ENCODE data around the gene SLC41A3.

The SLC41A3 gene

DNA sequence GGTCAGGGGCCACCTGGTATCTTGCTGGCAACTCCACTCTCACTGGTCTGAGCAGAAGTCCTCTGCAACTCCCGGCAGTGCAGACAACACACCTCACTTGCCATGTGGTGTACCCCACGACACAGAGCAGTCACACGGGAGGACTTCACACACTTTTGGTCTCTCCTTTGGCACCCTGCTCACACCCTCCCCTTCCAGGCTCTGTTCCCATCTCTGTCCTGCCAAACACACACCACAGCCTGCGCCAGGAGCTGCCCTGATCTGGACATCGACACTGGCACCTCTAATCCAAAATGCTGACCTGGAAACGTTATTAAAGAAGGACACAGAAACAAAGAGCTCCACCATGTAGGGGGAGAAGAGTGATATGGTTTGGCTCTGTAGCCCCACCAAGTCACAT, 57.2 kb downstream of the SLC41A3 start:
- no peak for DNase-seq (ENCODE audit: low spot score)

DNA sequence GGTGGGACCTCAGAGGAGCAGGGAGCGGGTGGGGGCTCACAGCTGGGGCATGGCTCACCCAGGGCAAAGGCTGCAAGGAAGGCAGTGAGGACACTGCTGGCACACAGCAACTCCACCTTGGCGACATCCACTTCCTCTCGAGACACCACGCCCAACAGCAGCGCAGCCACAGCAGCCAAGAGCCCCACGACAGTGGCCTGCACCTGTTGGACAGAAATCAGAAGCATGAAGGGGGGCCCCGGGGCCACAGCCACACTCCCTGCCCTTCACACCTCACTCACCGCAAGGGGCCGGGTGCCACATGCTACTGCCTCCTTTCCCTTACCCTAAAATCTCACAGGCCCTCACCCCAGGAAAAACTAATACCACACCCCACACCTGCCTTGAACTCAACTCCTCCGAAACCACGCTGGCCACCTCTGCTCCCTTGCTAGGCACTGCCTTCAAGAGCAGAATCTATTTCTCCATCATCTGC, 57.6 kb downstream of the SLC41A3 start:
- no peak for DNase-seq (ENCODE audit: low spot score)

DNA sequence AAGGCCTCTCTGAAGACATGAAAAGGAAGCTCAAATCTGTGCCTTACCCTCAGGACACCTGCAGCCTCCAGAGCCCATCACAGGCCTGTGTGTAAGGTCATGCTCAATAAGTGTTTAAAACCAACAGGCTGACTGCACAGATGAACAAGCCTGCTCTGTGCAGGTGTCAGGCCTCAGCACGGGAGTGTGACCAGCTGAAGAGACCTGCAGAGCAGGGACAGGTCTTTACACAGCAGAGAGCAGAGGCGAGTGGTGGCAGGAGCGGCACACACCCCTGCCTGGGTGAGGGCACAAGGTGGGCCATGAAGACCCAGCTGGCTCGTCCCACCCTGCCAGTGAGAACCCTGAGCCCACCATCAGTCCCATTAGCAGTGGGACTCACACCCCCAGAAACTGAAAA, 58.1 kb downstream of the SLC41A3 start:
- DNase-seq (ENCODE audit: low spot score), result no peak

DNA sequence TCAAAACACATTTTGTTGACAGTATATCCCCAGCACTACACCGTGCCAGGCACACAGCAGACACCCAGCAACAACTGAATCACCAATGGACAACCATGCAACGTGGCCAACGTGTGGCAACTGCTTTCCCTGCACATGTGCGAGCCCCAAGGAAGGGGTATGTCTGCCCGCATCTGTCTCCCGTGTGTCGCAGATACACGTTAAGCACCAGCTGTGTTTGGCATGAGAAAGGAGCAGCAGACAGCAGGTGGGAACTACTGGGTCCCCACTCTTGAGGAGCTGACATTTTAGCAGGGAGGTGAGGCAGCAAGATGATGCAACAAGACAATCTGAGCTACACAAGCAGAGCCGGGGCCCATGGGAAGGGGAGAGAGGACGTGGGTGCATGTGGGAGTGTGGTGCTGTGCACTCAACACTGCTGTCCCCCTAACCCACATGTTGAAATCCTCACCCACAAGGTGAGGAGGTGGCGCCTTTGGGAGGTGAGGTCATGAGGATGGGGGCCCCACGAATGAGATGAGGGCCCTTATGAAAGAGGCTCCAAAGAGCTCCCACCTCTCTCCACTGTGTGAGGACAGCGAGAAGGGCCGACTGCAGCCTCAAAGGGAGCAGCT, 58.7 kb downstream of the SLC41A3 start:
- no peak for DNase-seq (ENCODE audit: low spot score)

DNA sequence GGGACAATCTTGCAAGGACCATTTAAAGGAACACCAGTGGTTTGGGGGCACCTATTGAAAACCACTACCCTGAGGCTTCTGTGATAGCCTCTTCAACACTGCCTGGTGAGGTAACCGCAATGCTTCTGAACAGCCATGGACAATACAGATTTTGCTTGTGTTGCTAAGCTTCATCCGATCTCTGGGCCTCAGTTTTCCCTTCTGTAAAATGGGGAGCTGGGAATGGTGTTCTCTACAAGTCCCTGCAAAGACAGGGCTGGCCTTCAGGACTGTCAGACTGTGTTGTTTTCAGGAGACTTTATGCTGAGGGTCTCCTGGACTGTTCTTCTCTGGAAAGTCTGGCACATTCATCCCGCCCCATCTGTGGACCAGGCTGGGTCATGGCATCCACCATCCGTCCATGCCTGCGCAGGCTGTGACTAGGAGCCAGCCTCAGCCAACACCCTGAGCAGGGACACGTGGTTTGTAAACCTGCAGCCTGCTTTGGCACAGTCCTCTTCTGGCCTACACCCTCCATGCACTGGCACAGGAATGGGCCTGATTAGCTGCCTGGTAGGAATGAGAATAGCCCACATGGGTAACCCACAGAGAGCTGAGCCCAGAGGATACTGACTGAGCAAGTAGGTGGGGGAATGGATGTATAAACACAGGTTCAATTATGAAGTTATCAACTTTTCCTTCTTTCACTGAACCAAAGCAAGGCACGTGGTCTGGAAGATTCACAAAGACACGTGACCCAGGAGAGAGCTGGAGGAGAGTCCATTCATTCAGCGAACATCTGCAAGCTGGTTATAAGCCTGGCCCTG, 59.7 kb downstream of the SLC41A3 start:
- no peak for DNase-seq (ENCODE audit: low spot score)

DNA sequence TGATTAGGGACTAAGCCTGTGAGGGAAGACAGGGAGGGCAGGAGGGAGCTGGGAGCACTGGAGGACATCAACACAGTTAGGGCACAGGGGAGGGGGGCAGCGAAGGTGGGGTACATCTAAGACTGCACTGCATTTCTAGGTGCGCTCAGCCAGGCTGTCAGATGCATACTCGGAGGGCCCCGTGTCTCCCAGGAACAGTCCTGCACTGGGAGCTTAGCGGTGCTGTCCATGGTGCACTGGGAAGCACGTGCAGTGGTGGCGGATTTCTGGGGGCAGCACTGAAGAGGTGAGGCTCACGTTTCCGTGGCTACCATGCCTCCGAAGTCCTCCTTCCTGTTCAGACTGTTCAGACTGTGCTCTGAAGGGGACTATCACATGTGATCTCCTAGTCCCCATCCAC, 60.5 kb downstream of the SLC41A3 start:
- no peak for DNase-seq (ENCODE audit: low spot score)

DNA sequence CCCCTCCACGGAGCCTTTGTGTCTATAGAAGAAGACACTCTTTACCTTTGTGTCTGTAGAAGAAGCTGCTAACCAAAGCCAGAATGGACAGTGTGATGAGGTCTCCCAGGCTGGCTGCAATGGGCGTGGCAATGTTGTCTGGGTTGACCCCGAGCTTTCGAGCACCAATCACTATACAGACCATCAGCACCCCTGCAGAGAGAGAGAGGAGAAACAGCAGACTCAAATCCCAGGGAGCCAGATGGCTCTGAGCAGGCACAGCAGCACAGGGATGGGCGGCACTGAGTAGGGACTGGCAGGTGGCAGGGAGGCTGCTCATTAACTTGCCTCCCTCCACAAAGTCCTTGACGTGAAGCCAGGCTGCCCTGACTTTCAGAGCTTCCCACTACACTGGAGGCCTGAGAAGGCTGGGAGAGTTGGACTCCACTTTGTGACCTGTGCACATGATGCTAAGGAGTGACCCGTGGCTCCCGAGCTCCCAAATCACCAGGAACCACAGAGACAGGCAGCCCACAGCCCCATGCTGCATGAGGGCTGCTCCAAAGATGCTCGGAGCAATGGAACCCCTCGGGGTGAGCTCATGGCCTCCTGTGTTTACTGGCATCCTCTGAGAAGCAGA, 61.1 kb downstream of the SLC41A3 start:
- DNase-seq (ENCODE audit: low spot score), result no peak

DNA sequence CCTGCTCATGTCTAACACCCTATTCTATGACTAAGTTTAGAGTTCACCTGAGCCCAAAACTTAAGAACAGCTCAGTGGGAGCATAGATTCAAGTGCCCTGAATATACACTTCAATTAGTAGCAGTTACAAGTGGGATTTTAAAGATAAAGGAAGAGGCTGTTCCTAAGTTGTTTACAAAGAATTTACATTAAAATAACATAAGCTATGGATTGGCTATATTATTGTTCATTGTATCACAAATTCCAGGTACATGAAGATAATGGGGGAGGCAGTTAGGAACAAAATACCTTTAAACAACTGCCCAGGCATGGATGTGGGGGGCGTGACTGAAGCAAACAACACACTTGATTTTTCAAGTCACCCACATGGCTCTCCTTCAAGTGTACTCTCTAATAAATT, 62.2 kb downstream of the SLC41A3 start:
- no peak for DNase-seq (ENCODE audit: low spot score)

DNA sequence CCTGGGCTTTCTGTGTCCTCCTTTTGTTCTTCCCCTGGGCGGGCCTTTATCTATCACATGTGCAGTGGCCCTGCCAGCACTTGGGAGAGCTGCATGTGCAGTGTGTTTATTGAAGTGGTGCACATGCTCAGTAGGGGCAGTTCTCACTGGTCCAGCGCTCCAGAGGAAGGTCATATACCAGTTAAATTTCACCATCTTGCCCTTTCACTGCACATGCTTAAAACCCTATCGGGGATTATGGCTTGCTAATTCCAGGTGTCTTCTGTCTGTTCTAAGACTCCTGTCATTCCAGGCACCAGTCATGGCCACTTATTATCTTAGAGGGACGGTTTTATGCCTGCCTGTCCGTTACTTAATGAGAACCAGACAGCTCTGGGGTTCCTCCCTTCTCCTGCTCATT, 62.7 kb downstream of the SLC41A3 start:
- DNase-seq (ENCODE audit: low spot score), result peak; percentile 2

DNA sequence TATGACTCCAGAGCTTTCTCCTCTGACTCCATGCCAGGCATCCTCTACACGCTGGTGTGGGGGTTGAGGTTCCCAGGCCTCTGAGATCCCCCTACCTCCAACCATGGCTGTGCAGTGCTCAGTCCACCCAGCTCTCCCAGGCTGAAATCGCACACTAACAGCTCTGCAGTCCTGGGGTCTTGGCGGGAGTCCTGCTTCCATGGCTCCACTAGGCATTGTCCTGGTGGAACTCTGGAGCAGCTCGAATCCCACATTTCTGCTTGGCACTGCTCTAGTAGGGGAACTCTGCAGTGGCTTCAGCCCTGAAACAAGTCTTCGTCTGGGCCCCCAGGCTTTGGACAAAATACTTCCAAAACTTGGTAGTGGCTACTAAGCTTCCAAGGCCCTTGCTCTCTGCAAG, 64.2 kb downstream of the SLC41A3 start:
- DNase-seq (ENCODE audit: low spot score), result no peak

DNA sequence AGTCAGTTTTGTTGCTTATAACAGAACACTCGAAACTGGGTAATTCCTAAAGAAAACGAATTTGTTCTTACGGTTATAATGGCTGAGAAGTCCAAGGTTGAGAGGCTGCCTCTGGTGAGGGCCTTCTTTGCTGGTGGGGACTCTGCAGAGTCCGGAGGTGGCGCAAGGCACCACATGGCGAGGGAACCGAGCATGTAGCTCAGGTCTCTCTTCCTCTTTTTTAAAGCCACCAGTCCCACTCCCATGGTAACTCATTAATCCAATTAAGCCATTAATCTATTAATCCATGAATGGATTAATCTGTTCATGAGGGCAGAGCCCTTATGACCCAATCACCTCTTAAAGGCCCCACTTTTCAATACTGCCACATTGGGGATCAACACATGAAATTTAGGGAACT, 64.9 kb downstream of the SLC41A3 start:
- no peak for DNase-seq (ENCODE audit: low spot score)

DNA sequence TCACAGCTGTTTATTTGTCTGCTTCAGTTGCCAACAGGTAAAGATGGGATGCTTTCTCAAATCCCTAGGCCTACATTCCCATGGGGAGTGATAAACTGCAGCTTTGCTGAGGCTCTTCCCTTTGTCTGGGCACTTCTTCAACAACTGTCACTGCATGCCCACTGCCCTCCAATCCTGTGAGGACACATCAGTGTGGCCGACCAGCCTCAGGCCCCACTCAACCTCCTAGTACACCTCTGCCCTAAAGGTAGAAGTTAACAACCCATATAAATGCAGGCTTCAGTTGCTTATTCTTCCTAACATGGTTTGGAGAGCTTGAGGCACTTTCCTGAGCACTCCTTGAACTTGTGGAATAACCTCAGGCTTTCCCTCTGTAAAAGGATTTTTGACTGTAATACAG, 65.4 kb downstream of the SLC41A3 start:
- no peak for DNase-seq (ENCODE audit: low spot score)

DNA sequence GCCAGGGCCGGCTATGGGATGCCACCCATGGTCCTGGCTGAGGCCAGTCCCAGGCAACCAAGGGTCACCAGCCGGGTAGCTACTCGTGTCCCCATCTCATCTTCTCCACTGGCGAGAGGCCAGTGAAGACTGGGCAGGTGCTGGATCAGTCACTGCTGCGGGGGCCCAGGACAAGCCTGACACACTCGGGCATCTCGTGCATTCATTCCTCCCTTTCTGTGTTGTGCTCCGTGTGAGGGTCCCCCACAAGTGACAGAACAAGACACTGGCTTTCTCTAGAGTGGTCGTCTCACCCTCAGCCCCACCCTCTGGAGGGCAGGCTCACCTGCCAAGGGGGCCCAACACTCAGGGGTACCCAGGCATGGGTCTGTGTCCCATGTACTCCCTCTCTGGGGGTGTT, 66.6 kb downstream of the SLC41A3 start:
- no peak for DNase-seq (ENCODE audit: low spot score)

DNA sequence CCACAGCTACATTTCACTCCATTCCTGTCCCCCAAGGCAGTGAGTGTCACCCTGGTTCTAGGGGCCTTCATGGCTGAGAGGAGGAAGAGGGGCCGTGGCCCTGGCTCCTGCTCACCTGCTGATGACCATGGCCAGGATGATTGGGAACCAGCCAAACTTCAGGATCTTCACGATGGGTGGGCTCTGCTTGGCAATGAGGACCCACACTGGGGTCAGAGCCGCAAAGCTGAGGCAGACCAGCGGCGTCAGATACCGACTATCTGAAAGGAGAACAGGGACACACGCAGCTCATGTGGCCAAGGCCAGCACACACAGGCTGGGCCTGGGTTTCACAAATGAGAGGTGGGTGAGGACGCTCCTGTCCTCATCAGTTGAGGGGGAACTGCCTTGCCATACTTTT, 67.3 kb downstream of the SLC41A3 start:
- no peak for DNase-seq (ENCODE audit: low spot score)

DNA sequence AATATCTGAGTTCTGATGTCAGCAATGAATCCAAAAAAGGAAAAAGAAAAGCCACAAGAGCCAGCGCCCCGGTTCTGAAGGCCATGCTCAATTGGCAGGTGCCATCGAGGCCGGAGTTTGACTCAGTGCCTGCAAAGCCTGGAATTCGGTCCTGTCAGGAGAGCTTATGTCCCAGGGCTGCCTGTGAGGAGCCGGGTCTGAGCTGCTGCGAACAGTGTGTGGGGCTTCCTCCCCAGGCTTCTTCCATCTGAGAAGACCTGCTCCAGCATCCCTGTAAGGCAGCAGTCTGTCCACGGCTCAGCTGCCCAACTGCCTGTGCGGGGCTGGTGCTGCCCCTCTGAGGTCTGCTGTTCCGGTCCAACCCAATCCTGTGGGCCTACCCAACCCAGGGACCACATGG, 68.8 kb downstream of the SLC41A3 start:
- no peak for DNase-seq (ENCODE audit: low spot score)

DNA sequence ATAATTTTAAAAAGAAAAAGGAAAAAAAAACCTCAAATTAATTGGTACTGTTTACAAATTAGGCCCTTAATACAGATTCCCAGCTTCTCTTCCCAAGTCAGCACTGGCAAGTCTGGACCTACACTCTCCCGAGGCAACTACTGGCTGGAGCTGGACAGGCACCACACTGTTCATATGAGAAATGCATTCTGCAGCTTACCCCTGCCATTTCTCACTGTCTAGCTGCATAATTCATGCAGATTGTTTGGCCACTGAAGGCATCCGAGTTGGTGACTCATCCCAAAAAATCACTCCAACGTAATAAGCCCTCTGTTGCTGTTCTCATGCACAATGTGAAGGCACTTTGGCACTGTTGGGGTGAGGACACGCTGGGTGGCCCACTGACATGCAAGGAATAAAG, 69.7 kb downstream of the SLC41A3 start:
- no peak for DNase-seq (ENCODE audit: low spot score)

DNA sequence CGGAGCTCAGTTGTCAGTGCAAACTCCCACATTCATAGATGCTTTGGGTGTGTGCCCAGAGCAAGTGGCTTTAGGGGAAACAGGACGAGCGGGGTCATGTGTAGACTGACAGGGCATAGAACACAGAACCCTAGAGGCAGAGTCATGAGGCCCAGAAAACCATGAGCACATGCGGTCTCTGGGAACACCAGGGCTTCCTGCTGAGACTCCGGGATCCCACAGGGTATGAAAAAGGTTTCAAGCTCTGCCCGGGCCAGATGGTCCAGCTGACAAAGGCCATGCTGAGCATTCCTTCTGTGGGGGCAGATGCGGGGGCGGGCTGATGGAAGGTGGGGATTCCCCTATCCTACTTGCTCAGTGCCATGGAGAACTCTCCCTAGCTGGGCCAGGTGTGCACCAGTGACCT, 70.2 kb downstream of the SLC41A3 start:
- DNase-seq (ENCODE audit: low spot score), result no peak

DNA sequence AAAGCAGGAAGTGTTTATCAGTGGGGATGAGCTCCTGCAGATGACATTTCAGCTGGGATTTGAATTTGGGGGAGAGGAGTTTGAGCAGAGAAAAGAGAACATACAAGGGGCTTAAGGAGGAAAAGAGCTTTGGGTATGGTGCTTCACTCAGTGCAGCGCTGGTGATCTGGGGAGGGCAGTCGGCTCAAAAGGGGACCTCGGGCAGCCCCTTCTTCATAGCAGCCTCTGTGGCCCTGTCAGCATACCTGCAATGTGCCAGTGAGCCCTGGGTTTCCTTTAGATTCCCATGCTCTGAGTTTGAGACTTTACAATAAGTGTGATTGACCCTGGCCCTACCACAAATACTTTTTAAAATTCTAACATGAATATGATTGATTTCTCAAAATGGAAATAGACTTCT, 74.7 kb downstream of the SLC41A3 start:
- DNase-seq (ENCODE audit: low spot score), result no peak

DNA sequence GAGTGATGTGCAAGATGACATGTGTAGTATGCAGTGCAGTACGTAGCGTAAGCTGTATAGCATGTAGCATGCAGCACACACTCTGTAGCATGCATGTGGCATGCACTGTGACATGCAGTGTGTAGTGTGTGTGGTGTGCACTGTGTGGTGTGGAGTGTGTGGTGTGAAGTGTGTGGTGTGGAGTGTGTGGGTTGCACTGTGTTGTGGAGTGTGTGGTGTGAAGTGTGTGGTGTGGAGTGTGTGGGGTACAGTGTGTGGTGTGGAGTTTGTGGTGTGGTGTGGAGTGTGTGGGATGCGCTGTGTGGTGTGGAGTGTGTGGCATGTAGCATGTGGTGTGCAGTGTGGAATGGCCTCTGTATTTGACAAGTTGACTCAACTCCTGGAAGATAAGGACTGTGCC, 75.7 kb downstream of the SLC41A3 start:
- DNase-seq (ENCODE audit: low spot score), result no peak

DNA sequence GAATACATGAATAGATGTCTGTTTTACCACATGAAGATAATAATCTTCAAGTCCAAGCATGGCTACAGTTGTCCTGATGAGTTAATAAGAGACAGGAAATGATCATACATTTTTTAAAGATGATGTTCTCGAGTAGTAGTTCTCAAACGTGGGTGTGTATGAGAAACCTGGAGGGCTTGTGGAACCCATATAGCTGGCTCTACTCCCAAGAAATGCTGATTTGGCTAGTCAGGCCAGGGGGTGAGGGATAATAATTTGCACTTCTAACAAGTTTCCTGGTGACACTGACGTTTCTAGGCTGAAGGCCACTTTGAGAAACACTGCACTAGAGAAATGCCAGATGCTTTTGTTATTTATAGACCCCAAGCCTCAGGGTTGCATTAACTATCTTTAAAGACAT, 78.0 kb downstream of the SLC41A3 start:
- no peak for DNase-seq (ENCODE audit: low spot score)

DNA sequence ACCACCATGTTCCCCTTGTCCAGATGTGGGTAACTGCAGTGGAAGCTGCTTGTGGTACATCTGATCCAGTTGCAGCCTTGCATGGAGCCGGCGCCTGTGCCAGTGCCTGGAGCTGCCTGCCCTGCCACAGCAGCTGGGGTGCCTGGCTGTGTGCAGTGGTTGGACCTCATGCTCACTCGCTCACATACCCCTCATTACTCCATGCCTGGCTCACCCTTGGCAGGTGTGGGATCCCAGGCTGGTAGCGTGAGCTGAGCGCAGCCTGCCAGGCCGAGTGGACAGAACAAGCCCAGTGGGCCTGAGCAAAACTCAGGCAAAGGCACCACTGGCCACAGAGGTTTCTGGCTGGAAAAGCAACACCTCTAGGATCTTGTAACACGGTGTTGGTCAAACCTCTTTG, 79.2 kb downstream of the SLC41A3 start:
- DNase-seq (ENCODE audit: low spot score), result no peak

DNA sequence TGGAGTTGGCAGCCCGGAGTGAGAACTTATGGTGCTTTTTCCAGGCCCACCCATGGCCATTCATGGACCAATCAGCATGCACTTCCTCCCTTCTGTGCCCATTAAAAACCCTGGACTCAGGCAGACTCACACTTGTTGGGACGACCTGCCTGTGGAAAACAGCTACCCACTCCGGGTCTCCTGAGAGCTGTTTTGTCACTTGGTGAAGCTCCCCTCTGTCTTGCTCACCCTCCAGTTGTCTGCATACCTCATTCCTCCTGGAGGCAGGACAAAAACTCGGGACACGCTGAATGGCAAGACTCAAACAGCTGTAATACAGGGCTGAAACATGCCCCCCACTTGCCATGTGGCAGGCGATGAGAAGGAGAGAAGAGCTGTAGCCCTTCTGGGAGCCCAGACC, 79.7 kb downstream of the SLC41A3 start:
- no peak for DNase-seq (ENCODE audit: low spot score)

DNA sequence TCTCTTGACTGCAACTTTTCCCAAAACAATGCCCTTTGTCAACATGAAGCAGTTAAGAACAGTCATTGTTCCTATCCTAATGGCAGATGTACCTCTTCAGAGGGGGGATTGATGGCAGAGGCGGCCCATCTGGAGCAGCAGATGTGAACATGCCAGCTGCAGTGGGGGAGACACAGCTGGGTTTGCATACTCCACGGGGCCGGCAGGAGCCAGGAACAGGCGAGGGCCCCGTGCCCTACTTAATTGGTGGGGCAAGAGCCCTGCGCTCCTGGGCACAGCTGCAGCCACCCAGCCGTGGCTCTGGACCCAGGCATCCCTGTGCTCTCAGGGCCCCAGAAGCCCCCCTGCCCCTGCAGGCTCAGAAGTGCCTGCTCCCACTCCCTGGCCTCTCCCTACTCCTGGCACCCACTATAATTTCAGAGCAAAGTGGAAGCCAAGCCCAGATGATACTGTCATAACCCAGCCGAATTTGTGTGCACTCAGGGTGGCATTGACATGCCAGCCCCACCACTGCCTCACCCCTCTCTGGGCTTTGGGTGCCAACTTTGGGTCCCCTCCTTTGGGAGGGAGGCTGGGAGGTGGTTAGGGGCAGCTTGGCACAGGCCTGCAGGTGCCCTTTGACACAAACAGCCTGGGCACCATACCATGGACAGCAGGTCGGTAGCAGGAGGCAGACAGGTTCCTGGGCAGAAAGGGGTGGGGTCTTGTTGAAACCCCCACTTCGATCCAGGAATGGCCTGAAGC, 80.3 kb downstream of the SLC41A3 start:
- DNase-seq (ENCODE audit: low spot score), result no peak

Data from globus pallidus (tissue), 1 donor.